Right cardiac atrium (tissue), 5 donors: ENCODE data around the gene DOK1. TPM values are rescaled to one million over a fixed set of nuclear protein-coding genes. Genes with fewer than 3 reads are reported as not detected.
"Not testable (repeated sequence)": the region's sequence is repeated elsewhere in the genome, so short reads cannot be mapped to it uniquely, and the experiment has no call there.

Experiments
- ATAC-seq, 2 donors: fragments of 200-7000 bp; cut with Tn5 transposase; one replicate each; pipeline versions ENCODE4 v1.8.0 to v1.9.1; 2020; ENCODE audit warnings: moderate library complexity in 2 of 2, mild to moderate bottlenecking in 1 of 2
- DNase-seq, 3 donors: peaks; one replicate each; pipeline ENCODE4 v3.0.0-alpha.2; 2020
- H3K27ac ChIP-seq: one replicate; pipeline ENCODE4 v1.5.1; 2013; ENCODE audit warnings: mild to moderate bottlenecking, low read length, control low read depth, moderate library complexity
- H3K27me3 ChIP-seq: one replicate; pipeline ENCODE4 v1.6.1; 2013; ENCODE audit not compliant: control insufficient read depth, insufficient read depth
- H3K4me1 ChIP-seq: one replicate; pipeline ENCODE4 v1.6.1; 2013; ENCODE audit warnings: low read length; ENCODE audit not compliant: control insufficient read depth, insufficient read depth
- H3K4me3 ChIP-seq: one replicate; pipeline ENCODE4 v1.5.1; 2013; ENCODE audit warnings: low read length, control low read depth
- H3K9me3 ChIP-seq: one replicate; pipeline ENCODE4 v1.6.1; 2013; ENCODE audit warnings: low read length; ENCODE audit not compliant: control insufficient read depth
- WGBS: extraction: QIAGEN DNeasy Blood & Tissue Kit; methylation state at CpG from one replicate; pipeline ENCODE4 v1.1.7; 2013; 5-methylcytosine and 5-hydroxymethylcytosine counted together
- intact Hi-C, 4 donors: fragments of 100-400 bp; cut with DNase I; formaldehyde crosslinking; loops; one replicate each; pipeline versions ENCODE4 v1.11.0 to v1.14.0; 2022 to 2023
- polyA plus RNA-seq: library from polyadenylated mRNA; stranded (reverse); fragments of 200-250 nt; gene quantifications from one replicate; pipeline ENCODE4 v1.2.3, GENCODE V29; 2013
- total RNA-seq, 4 donors: library from RNA; stranded (reverse); fragmentation: NEBNext Ultra II Directional; extraction: Animal tissue kit (Norgen Biotek cat#: 25700); gene quantifications; one replicate each; pipeline ENCODE4 v1.2.1, GENCODE V29; 2021
- donor health status: healthy with polysubstance abuse.
- donor health status: DM: no; HTN: yes; CAD: no.
- donor health status: DM: no; HTN: no; CAD: no.
- donor health status: DM: no; HTN: yes; CAD: no; lungs with severe emphysema.
- donor health status: DM: yes; HTN: yes; CAD: no.

DOK1 gene
- total and polyA plus RNA-seq, 5 donors: 3.7 to 8.6 (median 7.5) TPM

GRCh38 chr2:74561022-74561421 is 6.5 kb downstream of the DOK1 start:
- 96% methylated on average over 1 of the region's 1 CpG for WGBS
- H3K27ac ChIP-seq, intact Hi-C loops, H3K9me3 ChIP-seq, H3K27me3 ChIP-seq, H3K4me1 ChIP-seq, DNase-seq, ATAC-seq, H3K4me3 ChIP-seq: not testable (repeated sequence)

- Histone ChIP-seq H3K9me3 (no peaks in the 10 kb centered on the region), H3K27ac (no peak overlapping the region), H3K4me1 (peaks cover 2% of the 10 kb centered on the region), H3K4me3 (no peak overlapping the region), H3K27me3 (no peaks in the 10 kb centered on the region)
- ATAC-seq (peak in 1 of 2 donors; percentile 49), DNase-seq (no peak)
- intact Hi-C loops: no loop called here
- 75% methylated on average over 7 of the region's 7 CpGs for WGBS
Measured at GRCh38 chr2:74562126-74562775, 7.7 kb downstream of the DOK1 start.

- intact Hi-C loops: no loop called here
- no peak overlapping the region for H3K27ac ChIP-seq
- ATAC-seq: no peak
- no peaks in the 10 kb centered on the region for H3K9me3 ChIP-seq
- DNase-seq: no peak
- no peaks in the 10 kb centered on the region for H3K27me3 ChIP-seq
- H3K4me1 ChIP-seq: peaks cover 2% of the 10 kb centered on the region
- no peak overlapping the region for H3K4me3 ChIP-seq
- 61% methylated on average over 5 of the region's 5 CpGs for WGBS
Measured at GRCh38 chr2:74564222-74564621, 9.7 kb downstream of the DOK1 start.

- DNase-seq: no peak
- intact Hi-C loops: no loop called here
- 73% methylated on average over 7 of the region's 7 CpGs for WGBS
Measured at GRCh38 chr2:74566076-74566753, 11.7 kb downstream of the DOK1 start.

GRCh38 chr2:74566754-74567085 is 12.2 kb downstream of the DOK1 start:
- no peak overlapping the region for H3K27ac ChIP-seq
- H3K4me1 ChIP-seq: peaks cover 2% of the 10 kb centered on the region
- DNase-seq (no peak), ATAC-seq (peak; percentile 51 to 75)
- H3K4me3 ChIP-seq: no peak overlapping the region
- intact Hi-C loops: no loop called here
- H3K9me3 ChIP-seq: no peaks in the 10 kb centered on the region
- no peaks in the 10 kb centered on the region for H3K27me3 ChIP-seq

More at GRCh38 chr2:74566076-74566753, 11.7 kb downstream of the DOK1 start:
- ATAC-seq: no peak
- Histone ChIP-seq H3K4me1 (peaks cover 2% of the 10 kb centered on the region), H3K27me3 (no peaks in the 10 kb centered on the region), H3K9me3 (no peaks in the 10 kb centered on the region), H3K27ac (no peak overlapping the region), H3K4me3 (no peak overlapping the region)

- DNase-seq (no peak), ATAC-seq (no peak)
- no peak overlapping the region for H3K27ac ChIP-seq
Measured at GRCh38 chr2:74567881-74568280, 13.4 kb downstream of the DOK1 start.

GRCh38 chr2:74569686-74570085 is 15.2 kb downstream of the DOK1 start:
- intact Hi-C loops: no loop called here
- no peak overlapping the region for H3K27ac ChIP-seq
- H3K9me3 ChIP-seq: no peaks in the 10 kb centered on the region
- peaks cover 2% of the 10 kb centered on the region for H3K4me1 ChIP-seq
- no peak for DNase-seq
- no peak for ATAC-seq
- no peaks in the 10 kb centered on the region for H3K27me3 ChIP-seq
- H3K4me3 ChIP-seq: no peak overlapping the region
- WGBS: 92% methylated on average over 1 of the region's 1 CpG

More at GRCh38 chr2:74567881-74568280, 13.4 kb downstream of the DOK1 start:
- Histone ChIP-seq H3K9me3 (no peaks in the 10 kb centered on the region), H3K4me3 (no peak overlapping the region), H3K4me1 (peaks cover 2% of the 10 kb centered on the region), H3K27me3 (no peaks in the 10 kb centered on the region)
- intact Hi-C loops: no loop called here
- 84% methylated on average over 5 of the region's 5 CpGs for WGBS

GRCh38 chr2:74571058-74571457 is 16.5 kb downstream of the DOK1 start:
- ATAC-seq (no peak), DNase-seq (no peak)
- no peaks in the 10 kb centered on the region for H3K27me3 ChIP-seq
- H3K4me1 ChIP-seq: peaks cover 2% of the 10 kb centered on the region
- intact Hi-C loops: no loop called here
- H3K27ac ChIP-seq: no peak overlapping the region
- H3K9me3 ChIP-seq: no peaks in the 10 kb centered on the region
- no peak overlapping the region for H3K4me3 ChIP-seq
- 83% methylated on average over 1 of the region's 1 CpG for WGBS

- no peaks in the 10 kb centered on the region for H3K9me3 ChIP-seq
- H3K4me1 ChIP-seq: no peaks in the 10 kb centered on the region
- DNase-seq (no peak), ATAC-seq (no peak)
- no peak overlapping the region for H3K4me3 ChIP-seq
- intact Hi-C loops: no loop called here
- WGBS: 81% methylated on average over 3 of the region's 3 CpGs
- no peak overlapping the region for H3K27ac ChIP-seq
- H3K27me3 ChIP-seq: no peaks in the 10 kb centered on the region
Measured at GRCh38 chr2:74572178-74572925, 17.8 kb downstream of the DOK1 start.

GRCh38 chr2:74573747-74574562 is 19.4 kb downstream of the DOK1 start:
- Histone ChIP-seq H3K27me3 (no peaks in the 10 kb centered on the region), H3K4me3 (no peak overlapping the region), H3K4me1 (no peaks in the 10 kb centered on the region), H3K9me3 (no peaks in the 10 kb centered on the region), H3K27ac (no peak overlapping the region)
- ATAC-seq (peak; percentile 46 to 62), DNase-seq (no peak)
- 42% methylated on average over 7 of the region's 7 CpGs for WGBS
- intact Hi-C loops: no loop called here

- WGBS: 87% methylated on average over 4 of the region's 4 CpGs
- no peak overlapping the region for H3K4me3 ChIP-seq
- no peaks in the 10 kb centered on the region for H3K9me3 ChIP-seq
- H3K4me1 ChIP-seq: no peaks in the 10 kb centered on the region
- ATAC-seq (no peak), DNase-seq (no peak)
- H3K27me3 ChIP-seq: no peaks in the 10 kb centered on the region
- no peak overlapping the region for H3K27ac ChIP-seq
- intact Hi-C loops: no loop called here
Measured at GRCh38 chr2:74575320-74575719, 20.8 kb downstream of the DOK1 start.
